WTC11 (cell line): ENCODE results near the gene RTF1. TPM values are rescaled to one million over a fixed set of nuclear protein-coding genes. Genes with fewer than 3 reads are reported as not detected.
A peak's percentile ranks its signal among the peaks of the same experiment; 100 is the strongest.

Experiments used
- ATAC-seq: fragments of 200-7000 bp; cut with Tn5 transposase; 2 replicates; pipeline ENCODE4 v1.10.0; 2021; ENCODE audit warnings: mild to moderate bottlenecking, moderate library complexity
- CTCF ChIA-PET: fragments of 300-600 bp; sonication (Branson Sonifier 250); formaldehyde crosslinking; loops from one replicate; lab custom pipeline; 2021; ENCODE audit warnings: antibody characterized with exemption; lab: Charles Lee
- POLR2A ChIA-PET: fragments of 350-600 bp; sonication (Branson Sonifier 250); formaldehyde crosslinking; loops from one replicate; lab custom pipeline; 2021; ENCODE audit warnings: antibody characterized with exemption; lab: Charles Lee
- DNase-seq: peaks from one replicate; pipeline ENCODE4 v3.0.0; 2021; ENCODE audit warnings: low spot score
- H3K27ac Mint-ChIP-seq: 2 replicates; pipeline ENCODE4 v1.8.0; 2021; ENCODE audit warnings: mixed read lengths
- H3K27me3 Mint-ChIP-seq: 2 replicates; pipeline ENCODE4 v1.8.0; 2021; ENCODE audit warnings: low read depth, mild to moderate bottlenecking, moderate library complexity, mixed read lengths
- H3K36me3 Mint-ChIP-seq: 2 replicates; pipeline ENCODE4 v1.8.0; 2021; ENCODE audit warnings: mixed read lengths
- H3K4me1 Mint-ChIP-seq: 2 replicates; pipeline ENCODE4 v1.8.0; 2022; ENCODE audit warnings: mixed read lengths
- H3K4me3 Mint-ChIP-seq: 2 replicates; pipeline ENCODE4 v1.8.0; 2021; ENCODE audit warnings: mild to moderate bottlenecking, moderate library complexity, mixed read lengths
- H3K9me3 Mint-ChIP-seq: 2 replicates; pipeline ENCODE4 v1.8.0; 2021; ENCODE audit warnings: mixed read lengths
- CBFB ChIP-seq: sonication (generic); formaldehyde crosslinking; IDR thresholded peaks from 2 replicates; pipeline ENCODE4 v1.8.1; 2022; ENCODE audit warnings: mild to moderate bottlenecking, low read depth, missing genetic modification reagents
- CDX4 ChIP-seq: fragments of 250-450 bp; sonication (Bioruptor Pico); IDR thresholded peaks from 2 replicates; pipeline ENCODE4 v1.9.0; 2021; ENCODE audit warnings: moderate library complexity, mild to moderate bottlenecking, inconsistent platforms, borderline replicate concordance
- CREB1 ChIP-seq: sonication (generic); formaldehyde crosslinking; IDR thresholded peaks from 2 replicates; pipeline ENCODE4 v1.8.0; 2023; ENCODE audit warnings: mild to moderate bottlenecking, missing genetic modification reagents
- CREM ChIP-seq: sonication (generic); formaldehyde crosslinking; IDR thresholded peaks from 2 replicates; pipeline ENCODE4 v1.8.1; 2022; ENCODE audit warnings: mild to moderate bottlenecking, missing genetic modification reagents, moderate library complexity
- CTCF ChIP-seq: fragments of 200-600 bp; IDR thresholded peaks from 2 replicates; pipeline ENCODE4 v1.8.0; 2022; ENCODE audit warnings: antibody characterized with exemption
- FOXP1 ChIP-seq: sonication (generic); formaldehyde crosslinking; IDR thresholded peaks from 2 replicates; pipeline ENCODE4 v1.8.0; 2022; ENCODE audit warnings: missing genetic modification reagents, mild to moderate bottlenecking, moderate library complexity, borderline replicate concordance
- GABPB1 ChIP-seq: sonication (generic); formaldehyde crosslinking; IDR thresholded peaks from 2 replicates; pipeline ENCODE4 v1.8.1; 2023; ENCODE audit warnings: mild to moderate bottlenecking, missing genetic modification reagents
- MYBL2 ChIP-seq: sonication (generic); formaldehyde crosslinking; IDR thresholded peaks from 2 replicates; pipeline ENCODE4 v1.8.1; 2023; ENCODE audit warnings: mild to moderate bottlenecking, moderate library complexity, missing genetic modification reagents
- NFE2L1 ChIP-seq: sonication (generic); formaldehyde crosslinking; IDR thresholded peaks from 2 replicates; pipeline ENCODE4 v1.8.1; 2023; ENCODE audit warnings: missing genetic modification reagents
- NR3C1 ChIP-seq: sonication (generic); formaldehyde crosslinking; conservative IDR thresholded peaks from 2 replicates; pipeline ENCODE4 v1.8.1; 2023; ENCODE audit warnings: low read depth, mild to moderate bottlenecking, missing genetic modification reagents
- OVOL2 ChIP-seq: fragments of 250-450 bp; sonication (Bioruptor Pico); IDR thresholded peaks from 2 replicates; pipeline ENCODE4 v1.9.0; 2021; ENCODE audit warnings: mild to moderate bottlenecking, borderline replicate concordance
- USF1 ChIP-seq: sonication (generic); formaldehyde crosslinking; IDR thresholded peaks from 2 replicates; pipeline ENCODE4 v1.8.0; 2022; ENCODE audit warnings: mild to moderate bottlenecking, missing genetic modification reagents
- ZNF121 ChIP-seq: sonication (generic); formaldehyde crosslinking; IDR thresholded peaks from 2 replicates; pipeline ENCODE4 v1.8.0; 2023; ENCODE audit warnings: missing genetic modification reagents
- ZNF232 ChIP-seq: sonication (generic); formaldehyde crosslinking; IDR thresholded peaks from 2 replicates; pipeline ENCODE4 v1.8.0; 2022; ENCODE audit warnings: mild to moderate bottlenecking, missing genetic modification reagents
- total RNA-seq: library from RNA; stranded (reverse); gene quantifications from 3 replicates; pipeline ENCODE4 v1.2.3, GENCODE V29; 2021
- TF ChIP-seq, protein P1 (sequence below): sonication (generic); formaldehyde crosslinking; IDR thresholded peaks from 2 replicates; pipeline ENCODE4 v1.8.1; 2023; ENCODE audit warnings: mild to moderate bottlenecking, missing genetic modification reagents
- TF ChIP-seq, protein P2 (sequence below): sonication (generic); formaldehyde crosslinking; IDR thresholded peaks from 2 replicates; pipeline ENCODE4 v1.8.1; 2023; ENCODE audit warnings: mild to moderate bottlenecking, moderate library complexity, missing genetic modification reagents
- TF ChIP-seq, protein P3 (sequence below): sonication (generic); formaldehyde crosslinking; IDR thresholded peaks from 2 replicates; pipeline ENCODE4 v1.8.1; 2023; ENCODE audit warnings: mild to moderate bottlenecking, missing genetic modification reagents
- TF ChIP-seq, protein P4 (sequence below): sonication (generic); formaldehyde crosslinking; IDR thresholded peaks from 2 replicates; pipeline ENCODE4 v1.8.1; 2022; ENCODE audit warnings: low read depth, mild to moderate bottlenecking, moderate library complexity, missing genetic modification reagents, borderline replicate concordance
- TF ChIP-seq, protein P5 (sequence below): sonication (generic); formaldehyde crosslinking; IDR thresholded peaks from 2 replicates; pipeline ENCODE4 v1.8.0; 2022; ENCODE audit warnings: mild to moderate bottlenecking, missing genetic modification reagents

RTF1 gene
- total RNA-seq, 1 experiment from 2014 or later = 52.3 TPM

- Mint-ChIP-seq H3K4me1 (peaks cover 14% of the 10 kb centered on the region), H3K4me3 (peak overlapping the region; percentile 63), H3K27ac (no peak overlapping the region), H3K27me3 (peaks cover 94% of the 10 kb centered on the region), H3K9me3 (no peaks in the 10 kb centered on the region), H3K36me3 (no peaks in the 10 kb centered on the region)
- CTCF ChIA-PET = interaction anchor here (1.0 to 5.1 kb wide), 5 partner anchors 12 to 67 kb away, joined by 3 to 38 read pairs (median 4); partner anchors contain the start of gene LTK
- POLR2A ChIA-PET = interaction anchor here (0.9 kb wide), 1 partner anchor 44 kb away, joined by 3 read pairs; no protein-coding TSS in a partner anchor
- DNase-seq = peak; percentile 54
- no peak for TF ChIP-seq CREB1 (CRISPR knock-in tag)
- no peak for TF ChIP-seq NR3C1
- TF ChIP-seq, protein P1, sequence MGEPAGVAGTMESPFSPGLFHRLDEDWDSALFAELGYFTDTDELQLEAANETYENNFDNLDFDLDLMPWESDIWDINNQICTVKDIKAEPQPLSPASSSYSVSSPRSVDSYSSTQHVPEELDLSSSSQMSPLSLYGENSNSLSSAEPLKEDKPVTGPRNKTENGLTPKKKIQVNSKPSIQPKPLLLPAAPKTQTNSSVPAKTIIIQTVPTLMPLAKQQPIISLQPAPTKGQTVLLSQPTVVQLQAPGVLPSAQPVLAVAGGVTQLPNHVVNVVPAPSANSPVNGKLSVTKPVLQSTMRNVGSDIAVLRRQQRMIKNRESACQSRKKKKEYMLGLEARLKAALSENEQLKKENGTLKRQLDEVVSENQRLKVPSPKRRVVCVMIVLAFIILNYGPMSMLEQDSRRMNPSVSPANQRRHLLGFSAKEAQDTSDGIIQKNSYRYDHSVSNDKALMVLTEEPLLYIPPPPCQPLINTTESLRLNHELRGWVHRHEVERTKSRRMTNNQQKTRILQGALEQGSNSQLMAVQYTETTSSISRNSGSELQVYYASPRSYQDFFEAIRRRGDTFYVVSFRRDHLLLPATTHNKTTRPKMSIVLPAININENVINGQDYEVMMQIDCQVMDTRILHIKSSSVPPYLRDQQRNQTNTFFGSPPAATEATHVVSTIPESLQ (CRISPR knock-in tag) = no peak
- ATAC-seq = peak; percentile 2
Measured at GRCh38 chr15:41494922-41495735, 78.2 kb downstream of the RTF1 start.

DNA sequence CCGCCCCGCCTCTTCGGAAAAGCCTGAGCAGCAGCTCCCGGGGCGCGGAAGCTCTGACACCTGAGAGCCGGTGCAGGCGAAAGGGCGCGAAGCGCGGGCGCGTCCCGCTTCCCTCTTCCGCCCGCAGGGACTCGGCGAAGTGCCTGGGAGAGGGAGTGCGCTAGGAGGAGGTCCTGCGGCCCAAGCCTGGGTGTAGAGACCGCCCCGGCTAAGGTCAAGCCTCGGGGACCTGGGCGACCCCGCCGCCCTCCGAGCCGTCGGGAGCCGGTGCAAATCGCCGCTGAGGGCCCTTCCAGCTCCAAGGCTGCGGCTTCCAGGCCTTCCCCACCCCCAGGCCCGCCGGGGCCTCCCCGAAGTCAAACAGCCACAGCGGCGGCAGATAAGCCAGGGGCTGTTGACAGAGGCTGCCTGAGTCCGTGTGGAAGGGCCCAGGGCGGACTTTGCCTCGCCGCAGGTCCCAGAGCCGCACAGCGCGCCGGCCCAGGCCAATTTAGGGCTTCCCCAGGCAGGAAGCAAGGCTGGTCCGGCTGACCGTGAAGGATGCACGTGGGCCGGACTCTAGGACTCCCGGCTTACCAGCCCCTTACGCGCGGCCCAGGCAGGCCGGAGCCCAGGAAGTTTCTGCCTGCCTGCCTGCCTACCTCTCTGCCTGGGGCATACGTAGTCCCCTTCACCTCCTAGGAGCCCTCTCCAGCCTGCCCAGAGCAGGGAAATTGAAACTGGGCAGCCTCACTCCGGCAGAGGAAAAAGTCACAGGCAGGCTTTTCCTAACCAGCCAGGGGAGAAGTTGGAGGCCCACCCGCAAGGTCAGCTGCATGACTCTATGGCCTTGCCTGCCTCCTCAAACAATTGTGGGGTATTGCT, 79.1 kb downstream of the RTF1 start:
- peak overlapping the region; percentile 47 for H3K4me3 Mint-ChIP-seq
- POLR2A ChIA-PET = interaction anchor here (0.9 kb wide), 1 partner anchor 45 kb away, joined by 3 read pairs; no protein-coding TSS in a partner anchor
- peaks cover 94% of the 10 kb centered on the region for H3K27me3 Mint-ChIP-seq
- TF ChIP-seq, protein P2, sequence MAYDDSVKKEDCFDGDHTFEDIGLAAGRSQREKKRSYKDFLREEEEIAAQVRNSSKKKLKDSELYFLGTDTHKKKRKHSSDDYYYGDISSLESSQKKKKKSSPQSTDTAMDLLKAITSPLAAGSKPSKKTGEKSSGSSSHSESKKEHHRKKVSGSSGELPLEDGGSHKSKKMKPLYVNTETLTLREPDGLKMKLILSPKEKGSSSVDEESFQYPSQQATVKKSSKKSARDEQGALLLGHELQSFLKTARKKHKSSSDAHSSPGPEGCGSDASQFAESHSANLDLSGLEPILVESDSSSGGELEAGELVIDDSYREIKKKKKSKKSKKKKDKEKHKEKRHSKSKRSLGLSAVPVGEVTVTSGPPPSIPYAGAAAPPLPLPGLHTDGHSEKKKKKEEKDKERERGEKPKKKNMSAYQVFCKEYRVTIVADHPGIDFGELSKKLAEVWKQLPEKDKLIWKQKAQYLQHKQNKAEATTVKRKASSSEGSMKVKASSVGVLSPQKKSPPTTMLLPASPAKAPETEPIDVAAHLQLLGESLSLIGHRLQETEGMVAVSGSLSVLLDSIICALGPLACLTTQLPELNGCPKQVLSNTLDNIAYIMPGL (CRISPR knock-in tag) = peak; percentile 69
- TF ChIP-seq, protein P3, sequence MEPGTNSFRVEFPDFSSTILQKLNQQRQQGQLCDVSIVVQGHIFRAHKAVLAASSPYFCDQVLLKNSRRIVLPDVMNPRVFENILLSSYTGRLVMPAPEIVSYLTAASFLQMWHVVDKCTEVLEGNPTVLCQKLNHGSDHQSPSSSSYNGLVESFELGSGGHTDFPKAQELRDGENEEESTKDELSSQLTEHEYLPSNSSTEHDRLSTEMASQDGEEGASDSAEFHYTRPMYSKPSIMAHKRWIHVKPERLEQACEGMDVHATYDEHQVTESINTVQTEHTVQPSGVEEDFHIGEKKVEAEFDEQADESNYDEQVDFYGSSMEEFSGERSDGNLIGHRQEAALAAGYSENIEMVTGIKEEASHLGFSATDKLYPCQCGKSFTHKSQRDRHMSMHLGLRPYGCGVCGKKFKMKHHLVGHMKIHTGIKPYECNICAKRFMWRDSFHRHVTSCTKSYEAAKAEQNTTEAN (CRISPR knock-in tag) = no peak
- TF ChIP-seq, protein P4, sequence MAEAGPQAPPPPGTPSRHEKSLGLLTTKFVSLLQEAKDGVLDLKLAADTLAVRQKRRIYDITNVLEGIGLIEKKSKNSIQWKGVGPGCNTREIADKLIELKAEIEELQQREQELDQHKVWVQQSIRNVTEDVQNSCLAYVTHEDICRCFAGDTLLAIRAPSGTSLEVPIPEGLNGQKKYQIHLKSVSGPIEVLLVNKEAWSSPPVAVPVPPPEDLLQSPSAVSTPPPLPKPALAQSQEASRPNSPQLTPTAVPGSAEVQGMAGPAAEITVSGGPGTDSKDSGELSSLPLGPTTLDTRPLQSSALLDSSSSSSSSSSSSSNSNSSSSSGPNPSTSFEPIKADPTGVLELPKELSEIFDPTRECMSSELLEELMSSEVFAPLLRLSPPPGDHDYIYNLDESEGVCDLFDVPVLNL (CRISPR knock-in tag) = no peak
- peak; percentile 36; the same call in 1 of the 2 replicates for TF ChIP-seq NFE2L1
- TF ChIP-seq CREM (CRISPR knock-in tag) = peak; percentile 61; the same call in 1 of the 2 replicates
- TF ChIP-seq MYBL2 = peak; percentile 51; the same call in 1 of the 2 replicates
- no peak for TF ChIP-seq ZNF232 (CRISPR knock-in tag)
- no peak for TF ChIP-seq CBFB (CRISPR knock-in tag)
- no peak for TF ChIP-seq CDX4 (CRISPR knock-in tag)
- peak; percentile 16; the same call in 1 of the 2 replicates for TF ChIP-seq USF1 (CRISPR knock-in tag)
- TF ChIP-seq OVOL2 = no peak
- TF ChIP-seq CTCF = no peak
- TF ChIP-seq FOXP1 = peak; percentile 22; the same call in 1 of the 2 replicates
- TF ChIP-seq, protein P5, sequence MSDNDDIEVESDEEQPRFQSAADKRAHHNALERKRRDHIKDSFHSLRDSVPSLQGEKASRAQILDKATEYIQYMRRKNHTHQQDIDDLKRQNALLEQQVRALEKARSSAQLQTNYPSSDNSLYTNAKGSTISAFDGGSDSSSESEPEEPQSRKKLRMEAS (CRISPR knock-in tag) = peak; percentile 70
- TF ChIP-seq ZNF121 (CRISPR knock-in tag) = no peak
- peak; percentile 28; the same call in 1 of the 2 replicates for TF ChIP-seq GABPB1 (CRISPR knock-in tag)
- ATAC-seq (peak; percentile 33), DNase-seq (peak; percentile 67)
- CTCF ChIA-PET = interaction anchor here (1.0 to 5.1 kb wide), 5 partner anchors 11 to 66 kb away, joined by 3 to 38 read pairs (median 4); partner anchors contain the start of gene LTK
- peaks cover 16% of the 10 kb centered on the region for H3K4me1 Mint-ChIP-seq
- no peaks in the 10 kb centered on the region for H3K36me3 Mint-ChIP-seq
- no peaks in the 10 kb centered on the region for H3K9me3 Mint-ChIP-seq
- no peak overlapping the region for H3K27ac Mint-ChIP-seq
